Measurements from ENCODE around the gene IYD. TPM values are rescaled to one million over a fixed set of nuclear protein-coding genes. Genes with fewer than 3 reads are reported as not detected.

Gene IYD
- total and polyA plus RNA-seq, 9 of the 15 experiments (the other 6 are each of a cell fraction or from before 2014, with no cell fraction given): not detected

GRCh38 chr6:150403458-150404246, 34.8 kb downstream of the IYD start:
- Histone ChIP-seq H3K27ac (ENCODE audit: extremely low read depth, low read depth, low read length) (no peak overlapping the region), H3K4me2 (ENCODE audit: insufficient read depth, low read length) (no peak overlapping the region), H3K27me3 (ENCODE audit: control insufficient read depth in 2 of 2, insufficient read depth in 2 of 2, low read length in 2 of 2) (peaks cover 22 to 38% of the 10 kb centered on the region in 2 experiments), H2AFZ (ENCODE audit: low read depth, low read length) (no peak overlapping the region), H4K20me1 (replicated peaks; ENCODE audit: control insufficient read depth, insufficient read depth, low read length) (no peaks in the 10 kb centered on the region), H3K4me3 (no peak overlapping the region), H3K36me3 (ENCODE audit: control insufficient read depth, insufficient read depth, low read length) (no peaks in the 10 kb centered on the region), H3K79me2 (ENCODE audit: control insufficient read depth, insufficient read depth, low read length) (no peaks in the 10 kb centered on the region), H3K4me1 (replicated peaks in 1 of 2; ENCODE audit: control insufficient read depth in 2 of 2, insufficient read depth in 2 of 2, low read length in 2 of 2) (peaks cover 0 to 3% of the 10 kb centered on the region in 2 experiments; a peak in 1 of 5 replicates), H3K9ac (ENCODE audit: insufficient read depth in 1 of 2, low read depth in 2 of 2, low read length in 2 of 2) (no peak overlapping the region), H3K9me1 (ENCODE audit: control insufficient read depth, insufficient read depth, low read length) (no peaks in the 10 kb centered on the region), H3K9me3 (replicated peaks; ENCODE audit: control insufficient read depth, insufficient read depth, low read depth, low read length) (no peaks in the 10 kb centered on the region)
- WGBS (ENCODE audit: insufficient coverage, low coverage, missing lambda C conversion rate): under 1% methylated on average over 5 of the region's 5 CpGs
- ChIA-PET POLR2A (interaction anchor here (0.6 to 1.8 kb wide), 3 partner anchors 9 to 506 kb away, joined by 3 to 5 read pairs (median 4); no protein-coding TSS in a partner anchor), CTCF (ENCODE audit: low intra/inter-chr PET ratio) (interaction anchor here (0.7 kb wide), 1 partner anchor 1864 kb away, joined by 3 read pairs; no protein-coding TSS in a partner anchor)
- intact Hi-C loops (cut with micrococcal nuclease): no loop called here
- in situ Hi-C loops (cut with MboI): loop anchor here (10.0 kb wide), 1 partner anchor 459 kb away; the partner anchor contains the start of gene ULBP2
- BruUV-seq (replicated peaks): no TSS peak
- ATAC-seq (no peak), FAIRE-seq (peak; percentile 29), DNase-seq (ENCODE audit: extremely low read depth in 1 of 4, low spot score in 3 of 4) (no peak)
- TF ChIP-seq NKRF (IDR thresholded peaks at IDR 0.05; ENCODE audit: borderline replicate concordance) (no peak), ZBTB12 (CRISPR knock-in tag; IDR thresholded peaks at IDR 0.05) (no peak), GTF2A2 (tag; IDR thresholded peaks at IDR 0.05) (no peak), NFIC (IDR thresholded peaks at IDR 0.05) (peak; percentile 34; the same call in 1 of the 2 replicates), RFX1 (IDR thresholded peaks at IDR 0.05) (peak; percentile 45), FOXJ3 (CRISPR knock-in tag; IDR thresholded peaks at IDR 0.05) (no peak), ATF7 (IDR thresholded peaks at IDR 0.05) (no peak), ZSCAN32 (CRISPR knock-in tag; IDR thresholded peaks at IDR 0.05) (no peak), CHCHD3 (CRISPR knock-in tag; IDR thresholded peaks at IDR 0.05) (no peak), ZNF76 (CRISPR knock-in tag; IDR thresholded peaks at IDR 0.05; ENCODE audit: borderline replicate concordance) (no peak), CLOCK (CRISPR knock-in tag; IDR thresholded peaks at IDR 0.05; ENCODE audit: borderline replicate concordance) (no peak), BDP1 (IDR thresholded peaks at IDR 0.05; ENCODE audit: insufficient read depth, insufficient read length) (no peak), HNRNPLL (IDR thresholded peaks at IDR 0.05; ENCODE audit: low read depth, low read length, poor library complexity, severe bottlenecking) (no peak), E2F5 (CRISPR knock-in tag; IDR thresholded peaks at IDR 0.05) (no peak)

All from K562 (cell line).